Measurements from ENCODE around the gene FERD3L.

- no peak for TF ChIP-seq CTCF (IDR thresholded peaks at IDR 0.05)
- TF ChIP-seq POLR2A (IDR thresholded peaks at IDR 0.05): no peak
These were observed 46.7 kb downstream of the FERD3L start for GRCh38 chr7:19098510-19098909.

Data from heart left ventricle (tissue), 13 donors.